Hematopoietic multipotent progenitor cell treated with erythropoietin and hydrocortisone succinate and interleukin-3 and kit ligand, for 4 days (in vitro differentiated cells): ENCODE measurements around the gene COQ2.
"Not testable (repeated sequence)": the region's sequence is repeated elsewhere in the genome, so short reads cannot be mapped to it uniquely, and the experiment has no call there.

Experiments used
- DNase-seq: peaks from one replicate; pipeline ENCODE4 v3.0.0-alpha.2; 2015

The COQ2 gene

GRCh38 chr4:83247415-83248357 lies 36.9 kb downstream of the COQ2 start:
- no peak for DNase-seq

GRCh38 chr4:83241132-83241531 lies 43.5 kb downstream of the COQ2 start:
- DNase-seq, result no peak

DNA sequence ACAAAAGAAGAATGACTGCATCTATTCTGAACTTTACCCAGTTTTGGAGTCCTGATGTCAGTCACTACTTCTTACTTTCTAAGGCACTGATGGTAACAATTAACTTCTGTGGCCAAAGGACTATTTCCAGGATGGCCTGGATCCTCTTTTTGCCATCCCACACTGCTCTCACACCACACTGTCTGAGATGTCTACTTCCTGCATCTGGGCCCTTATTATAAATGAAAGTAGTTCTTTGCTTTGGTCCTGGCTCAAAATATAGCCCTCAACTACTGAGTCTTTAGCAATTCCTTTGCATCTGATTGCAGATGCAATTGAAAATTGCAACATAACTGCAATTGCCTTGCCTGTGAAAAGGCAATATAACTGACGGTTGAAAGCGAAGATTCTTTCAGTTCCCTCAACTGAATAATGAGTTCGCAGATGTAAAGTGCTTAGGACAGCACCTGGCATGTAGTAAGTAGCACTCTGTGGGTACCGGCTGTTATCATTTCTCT lies 44.2 kb downstream of the COQ2 start:
- peak; percentile 77 for DNase-seq

- peak; percentile 54 for DNase-seq
These were observed 46.0 kb downstream of the COQ2 start for GRCh38 chr4:83238393-83239248.

DNA sequence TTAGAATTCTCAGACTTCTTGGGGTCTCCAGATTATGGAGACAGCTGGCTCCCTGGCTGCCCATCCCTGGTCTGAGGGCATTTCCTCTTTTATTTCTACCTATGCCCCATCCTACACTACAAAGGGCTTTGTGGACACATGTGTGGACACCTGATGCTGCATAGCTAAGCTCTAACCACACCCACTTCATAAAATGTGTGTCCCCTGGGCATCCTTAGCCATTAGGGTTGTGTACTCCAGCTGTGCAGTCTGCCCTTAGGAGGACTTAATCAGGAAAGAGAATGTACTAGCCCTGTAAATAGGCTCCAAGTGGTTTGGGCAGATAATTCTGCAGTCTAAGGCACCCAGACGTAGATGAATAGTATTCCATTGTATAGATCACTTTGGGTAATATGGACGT lies 47.0 kb downstream of the COQ2 start:
- DNase-seq, result peak; percentile 19

GRCh38 chr4:83235645-83236133 lies 48.9 kb downstream of the COQ2 start:
- DNase-seq, result not testable (repeated sequence)

- no peak for DNase-seq
These were observed 49.5 kb downstream of the COQ2 start for GRCh38 chr4:83234902-83235644.

DNA sequence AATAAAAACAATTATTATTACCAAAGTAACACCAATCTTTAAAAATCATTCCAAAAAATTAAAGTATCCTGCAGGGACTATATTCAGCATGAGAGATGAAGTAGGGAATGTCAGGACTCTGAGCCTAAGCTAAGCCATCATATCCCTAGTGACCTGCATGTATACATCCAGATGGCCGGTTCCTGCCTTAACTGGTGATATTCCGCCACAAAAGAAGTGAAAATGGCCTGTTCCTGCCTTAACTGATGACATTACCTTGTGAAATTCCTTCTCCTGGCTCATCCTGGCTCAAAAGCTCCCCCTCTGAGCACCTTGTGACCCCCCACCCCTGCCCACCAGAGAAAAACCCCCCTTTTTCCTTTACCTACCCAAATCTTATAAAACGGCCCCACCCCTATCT lies 50.2 kb downstream of the COQ2 start:
- DNase-seq, result not testable (repeated sequence)

DNA sequence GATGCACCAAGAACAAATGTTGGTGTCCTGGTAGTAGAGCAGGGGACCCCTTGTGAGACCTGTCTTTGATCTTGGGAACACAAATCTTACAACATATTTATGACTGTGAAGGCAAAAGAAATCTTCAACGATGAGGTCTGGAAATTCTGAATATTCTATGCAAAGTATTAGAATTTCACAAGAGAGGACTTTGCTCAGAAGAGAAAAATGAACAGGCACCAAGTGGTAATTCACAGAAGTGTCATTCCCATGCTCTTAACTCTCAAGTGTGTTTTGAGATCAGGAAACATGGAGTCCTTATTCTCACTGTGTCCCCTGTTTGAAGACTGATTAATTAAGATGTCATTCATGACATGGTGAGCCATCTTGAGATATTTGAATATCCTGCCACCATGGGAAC lies 52.5 kb downstream of the COQ2 start:
- no peak for DNase-seq

DNA sequence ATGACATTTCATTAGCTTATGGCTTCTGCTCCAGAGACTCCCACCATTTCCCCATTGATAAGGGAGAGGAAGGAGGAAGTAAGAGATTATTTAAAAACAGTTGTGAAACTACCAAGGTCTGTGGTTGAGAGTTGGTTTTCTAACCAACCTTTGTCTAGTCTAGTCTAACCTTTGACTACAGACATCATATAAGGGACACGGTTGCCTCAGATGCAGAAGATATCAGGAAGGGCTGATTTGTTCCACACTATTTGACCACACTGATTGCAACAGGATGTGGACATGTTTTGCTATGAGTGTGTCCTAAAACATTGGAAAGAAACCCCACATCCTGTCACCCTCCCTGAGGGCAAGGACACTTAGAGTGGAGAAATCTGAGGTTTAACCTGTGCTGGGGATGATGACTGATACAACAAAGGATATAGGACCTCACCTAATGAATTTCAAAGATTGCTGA lies 53.0 kb downstream of the COQ2 start:
- DNase-seq, result peak; percentile 78

DNA sequence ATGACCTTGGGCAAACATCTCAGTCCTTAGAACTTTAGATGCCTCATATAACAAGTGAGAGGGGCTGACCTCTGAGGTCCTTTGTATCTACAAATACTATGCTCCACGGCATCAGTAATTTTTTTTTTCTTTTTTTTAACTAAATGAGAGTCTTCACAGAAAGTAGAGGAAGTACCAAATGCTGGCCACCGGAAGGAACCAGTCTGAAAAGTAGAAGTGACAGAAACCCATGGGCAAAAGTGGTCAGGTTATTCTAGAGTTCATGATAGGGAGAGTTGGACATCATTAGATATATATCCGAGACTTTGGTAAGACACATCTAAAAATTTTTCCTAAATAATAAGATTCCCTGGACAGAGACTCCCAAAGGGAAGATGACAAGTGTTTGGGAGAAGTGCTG lies 53.7 kb downstream of the COQ2 start:
- peak; percentile 43 for DNase-seq

GRCh38 chr4:83229791-83230190 lies 54.8 kb downstream of the COQ2 start:
- no peak for DNase-seq

DNA sequence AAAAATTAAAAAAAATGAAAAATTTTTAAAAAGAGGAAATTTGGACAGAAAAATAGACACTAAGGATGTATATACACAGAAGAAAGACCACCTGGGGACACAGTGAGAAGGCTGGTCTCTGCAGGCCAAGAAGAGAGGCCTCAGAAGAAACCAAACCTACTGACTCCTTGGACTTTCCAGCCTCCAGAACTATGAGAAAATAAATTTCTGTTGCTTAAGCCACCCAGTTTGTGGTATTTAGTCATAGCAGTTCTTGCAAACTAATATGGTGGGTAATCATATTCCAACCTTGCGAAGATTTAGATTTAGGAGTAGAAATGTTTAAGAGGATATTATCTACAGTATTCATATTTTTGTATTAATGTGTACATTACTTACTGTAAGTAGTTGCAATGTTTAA lies 56.4 kb downstream of the COQ2 start:
- DNase-seq, result no peak

DNA sequence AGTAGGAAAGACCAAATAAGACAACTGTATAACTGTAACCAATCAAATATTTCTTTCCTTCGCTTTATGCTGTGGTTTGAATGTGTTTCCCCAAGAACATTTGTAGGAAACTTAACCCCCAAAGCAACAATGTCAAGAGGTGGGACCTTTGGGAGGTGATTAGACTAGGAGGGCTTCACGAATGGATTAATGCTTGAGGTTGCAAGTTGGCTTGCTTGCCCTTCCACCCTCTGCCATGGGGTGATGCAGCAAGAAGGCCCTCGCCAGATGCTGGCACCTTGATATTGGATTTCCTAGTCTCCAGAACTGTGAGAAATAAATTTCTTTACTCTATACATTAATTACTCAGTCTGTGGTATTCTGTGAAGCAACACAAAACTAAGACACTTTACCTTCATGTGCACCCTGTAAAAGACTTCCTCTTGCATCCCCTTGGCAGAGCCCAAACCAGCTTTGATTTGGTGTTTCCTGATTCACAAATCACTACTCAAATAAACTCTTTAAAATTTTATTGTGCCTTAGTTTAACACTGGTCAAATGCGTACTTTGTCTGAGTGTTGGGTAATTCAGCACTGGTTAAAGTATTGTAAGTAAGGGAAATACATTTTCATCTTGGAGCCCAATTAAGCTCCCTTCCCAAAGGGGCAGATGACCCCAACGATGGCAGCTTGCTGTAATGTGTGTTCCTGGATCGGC lies 59.9 kb downstream of the COQ2 start:
- DNase-seq, result no peak

GRCh38 chr4:83223781-83224180 lies 60.8 kb downstream of the COQ2 start:
- DNase-seq, result no peak

GRCh38 chr4:83221897-83222441 lies 62.6 kb downstream of the COQ2 start:
- no peak for DNase-seq

- no peak for DNase-seq
These were observed 65.0 kb downstream of the COQ2 start for GRCh38 chr4:83219344-83220331.

GRCh38 chr4:83217721-83218522 lies 66.7 kb downstream of the COQ2 start:
- DNase-seq, result peak; percentile 83

- no peak for DNase-seq
These were observed 67.5 kb downstream of the COQ2 start for GRCh38 chr4:83216959-83217683.
